Cardiac fibroblast (primary cell): ENCODE measurements around the gene CDH13.
A peak's percentile ranks its signal among the peaks of the same experiment; 100 is the strongest.

Experiments
- DNase-seq, 2 donors: peaks; one replicate each; pipeline versions ENCODE4 v3.0.0 to v3.0.0-alpha.2; 2010; ENCODE audit warnings: low read depth in 2 of 2
- H3K4me3 ChIP-seq, 2 donors: replicated peaks in 1 of 2; 1 replicate in 1 of 2; 2 replicates in 1 of 2; pipeline ENCODE4 v1.5.1; 2011; ENCODE audit warnings: low read depth in 2 of 2, low read length in 2 of 2, mild to moderate bottlenecking in 2 of 2, moderate library complexity in 1 of 2
- CTCF ChIP-seq: IDR thresholded peaks from one replicate; pipeline ENCODE4 v1.5.1; 2011; ENCODE audit warnings: low read depth, mild to moderate bottlenecking, low read length, inconsistent platforms

The CDH13 gene

DNA sequence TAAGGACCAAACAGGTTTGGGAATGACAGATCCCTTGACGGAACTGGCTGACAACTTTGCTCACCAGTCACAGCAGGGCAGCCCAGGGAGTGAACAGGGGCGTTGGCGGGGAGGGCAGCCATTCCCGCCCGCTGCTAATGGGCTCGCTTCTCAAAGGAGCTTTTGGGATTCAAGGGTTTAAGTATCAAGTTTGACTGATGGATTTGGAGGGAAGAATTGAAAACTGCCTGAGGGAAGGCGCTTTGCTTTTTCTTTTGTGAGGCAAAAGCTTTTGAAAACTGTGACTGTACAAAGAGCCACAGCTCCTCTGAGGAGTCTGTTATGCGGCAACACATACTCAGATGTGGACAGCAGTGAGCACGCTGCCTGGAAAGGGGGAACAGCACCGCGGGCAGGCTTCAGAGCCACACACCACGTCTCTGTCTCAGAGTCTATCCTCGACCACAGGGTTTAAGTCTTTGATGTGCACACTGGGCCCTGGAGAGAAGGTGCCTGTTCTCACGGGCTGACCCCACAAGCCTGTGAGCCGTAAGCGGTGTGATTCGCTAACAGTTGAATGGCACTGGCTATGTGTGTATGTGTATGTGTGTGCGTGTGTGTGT lies 1101.1 kb downstream of the CDH13 start:
- no peak for DNase-seq
- TF ChIP-seq CTCF: no peak
- no peak overlapping the region for H3K4me3 ChIP-seq

DNA sequence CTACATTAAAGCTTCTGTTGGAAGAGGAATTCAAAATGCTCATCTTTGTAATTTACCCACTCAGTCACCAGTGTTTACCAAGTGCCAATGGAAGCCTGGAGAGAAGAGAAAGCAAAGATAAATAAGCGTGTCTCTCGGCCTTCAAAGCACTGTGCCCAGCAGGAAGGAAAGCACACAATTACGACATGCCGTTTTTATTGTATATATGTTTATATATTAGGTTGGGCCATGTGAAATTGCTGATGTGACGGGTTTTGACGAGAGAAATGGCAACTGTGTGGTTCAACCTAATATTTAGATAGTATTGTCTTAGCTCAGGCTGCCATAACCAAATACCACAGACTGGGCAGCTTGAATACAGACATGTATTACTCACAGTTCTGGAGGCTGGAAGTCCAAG lies 1101.7 kb downstream of the CDH13 start:
- no peak overlapping the region for H3K4me3 ChIP-seq
- no peak for DNase-seq
- no peak for TF ChIP-seq CTCF

- DNase-seq: no peak
- H3K4me3 ChIP-seq: no peak overlapping the region
- TF ChIP-seq CTCF: no peak
These were observed 1104.0 kb downstream of the CDH13 start for GRCh38 chr16:83730812-83731211.

DNA sequence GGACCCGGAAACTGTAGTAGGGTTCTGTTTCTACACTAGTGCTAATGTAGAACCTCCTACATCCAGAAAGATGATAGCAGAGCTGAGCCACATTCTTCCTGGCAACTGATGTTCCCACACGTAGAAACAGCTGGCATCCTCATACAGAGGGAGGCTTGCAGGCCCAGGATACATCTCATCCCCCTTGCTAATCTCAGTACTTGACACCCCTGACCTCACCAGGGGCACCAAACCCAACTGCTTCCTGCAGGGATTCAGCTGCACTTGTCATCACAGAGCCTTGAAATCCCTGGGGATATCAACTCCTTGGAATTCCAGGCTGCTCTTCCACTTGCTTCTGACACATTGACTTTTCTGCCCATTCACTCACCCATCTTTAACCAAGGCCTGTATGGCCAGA lies 1105.8 kb downstream of the CDH13 start:
- no peak for DNase-seq
- no peak overlapping the region for H3K4me3 ChIP-seq
- TF ChIP-seq CTCF: no peak

DNA sequence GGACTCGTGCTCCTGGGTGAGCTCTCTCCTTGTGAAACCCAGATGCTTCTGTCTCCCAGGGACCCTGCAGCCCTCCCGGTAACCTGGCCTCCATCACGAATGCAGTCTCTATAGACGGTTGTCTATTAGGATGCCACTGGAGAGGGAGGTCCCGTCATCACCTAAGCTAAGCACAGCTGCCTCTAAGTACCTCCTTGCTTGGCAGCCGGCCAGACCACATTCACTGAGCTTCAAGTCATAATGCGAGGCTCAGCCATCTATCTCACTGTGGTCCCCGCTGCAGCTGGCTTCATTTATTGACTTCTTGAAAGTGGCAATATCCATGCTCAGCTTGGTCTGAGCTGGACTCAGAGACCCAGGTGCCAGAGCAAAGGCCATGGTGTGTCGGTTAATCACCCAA lies 1106.5 kb downstream of the CDH13 start:
- TF ChIP-seq CTCF: no peak
- no peak overlapping the region for H3K4me3 ChIP-seq
- DNase-seq: peak in 1 of 2 donors; percentile 2

- no peak overlapping the region for H3K4me3 ChIP-seq
- TF ChIP-seq CTCF: no peak
- no peak for DNase-seq
These were observed 1107.4 kb downstream of the CDH13 start for GRCh38 chr16:83734136-83734535.

DNA sequence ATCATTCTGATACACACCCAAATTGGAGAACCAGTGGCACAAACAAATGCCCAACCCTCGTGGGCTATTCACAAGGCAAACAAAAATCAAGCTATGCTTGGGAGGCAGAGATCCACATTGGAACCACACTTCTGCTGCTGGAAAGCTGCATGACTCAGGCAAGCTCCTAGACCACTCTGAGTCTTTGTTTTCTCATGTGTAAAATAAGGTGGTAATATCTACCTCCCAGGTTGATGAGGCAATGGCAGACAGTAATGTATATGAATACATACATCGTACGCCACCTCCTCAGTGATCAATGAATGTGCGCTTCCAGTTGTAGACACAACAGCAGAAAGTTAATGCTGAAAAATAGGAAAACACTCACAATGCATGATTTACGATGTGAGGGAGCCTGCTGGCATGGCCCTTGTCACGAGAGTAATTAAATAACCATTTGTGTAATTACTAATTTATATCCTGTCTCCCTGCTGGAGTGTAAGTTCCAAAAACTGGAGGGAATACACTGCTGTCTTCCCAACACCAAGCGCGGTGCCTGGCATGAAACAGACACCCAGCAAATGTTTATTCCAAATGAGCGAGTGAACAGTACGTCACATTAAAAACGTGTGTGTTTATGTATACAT lies 1111.1 kb downstream of the CDH13 start:
- no peak for DNase-seq
- no peak for TF ChIP-seq CTCF

More for the DNA sequence above, 1111.1 kb downstream of the CDH13 start:
- no peak overlapping the region for H3K4me3 ChIP-seq
